Forelimb muscle (tissue), 1 donor: ENCODE results near the gene PRPSAP2. TPM values are rescaled to one million over a fixed set of nuclear protein-coding genes. Genes with fewer than 3 reads are reported as not detected.

Experiments
- DNase-seq: peaks from one replicate; pipeline ENCODE4 v3.0.0-alpha.2; 2013; ENCODE audit warnings: low read depth
- polyA plus RNA-seq: library from polyadenylated mRNA; unstranded; fragments of 120-200 nt; gene quantifications from one replicate; pipeline ENCODE4 v1.2.1, GENCODE V29; 2013; ENCODE audit not compliant: insufficient read length

The PRPSAP2 gene
- polyA plus RNA-seq, 1 donor: 23.9 TPM

GRCh38 chr17:18961634-18962493 lies 103.9 kb downstream of the PRPSAP2 start:
- no peak for DNase-seq

GRCh38 chr17:18962494-18962815 lies 104.5 kb downstream of the PRPSAP2 start:
- no peak for DNase-seq

GRCh38 chr17:18963126-18964017 lies 105.4 kb downstream of the PRPSAP2 start:
- DNase-seq: no peak

- no peak for DNase-seq
Measured at GRCh38 chr17:18964018-18964351, 106.1 kb downstream of the PRPSAP2 start.

DNA sequence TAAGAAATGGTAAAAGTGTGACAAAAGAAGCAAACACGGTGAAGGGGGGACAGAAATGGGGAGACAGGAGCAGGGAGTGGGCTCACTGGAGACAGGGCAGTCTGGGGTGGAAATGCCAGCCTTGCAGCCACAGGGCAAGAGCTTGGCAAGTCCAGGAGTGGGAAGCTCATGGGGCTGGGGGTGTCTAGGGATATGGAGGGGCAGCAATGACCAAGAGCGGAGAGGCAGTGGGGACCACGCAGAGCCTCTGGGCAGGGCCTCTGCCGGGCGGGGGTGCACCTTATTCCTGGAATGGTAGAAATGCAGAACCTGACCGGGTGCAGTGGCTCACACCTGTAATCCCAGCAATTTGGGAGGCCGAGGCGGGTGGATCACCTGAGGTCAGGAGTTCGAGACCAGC lies 106.6 kb downstream of the PRPSAP2 start:
- no peak for DNase-seq

DNA sequence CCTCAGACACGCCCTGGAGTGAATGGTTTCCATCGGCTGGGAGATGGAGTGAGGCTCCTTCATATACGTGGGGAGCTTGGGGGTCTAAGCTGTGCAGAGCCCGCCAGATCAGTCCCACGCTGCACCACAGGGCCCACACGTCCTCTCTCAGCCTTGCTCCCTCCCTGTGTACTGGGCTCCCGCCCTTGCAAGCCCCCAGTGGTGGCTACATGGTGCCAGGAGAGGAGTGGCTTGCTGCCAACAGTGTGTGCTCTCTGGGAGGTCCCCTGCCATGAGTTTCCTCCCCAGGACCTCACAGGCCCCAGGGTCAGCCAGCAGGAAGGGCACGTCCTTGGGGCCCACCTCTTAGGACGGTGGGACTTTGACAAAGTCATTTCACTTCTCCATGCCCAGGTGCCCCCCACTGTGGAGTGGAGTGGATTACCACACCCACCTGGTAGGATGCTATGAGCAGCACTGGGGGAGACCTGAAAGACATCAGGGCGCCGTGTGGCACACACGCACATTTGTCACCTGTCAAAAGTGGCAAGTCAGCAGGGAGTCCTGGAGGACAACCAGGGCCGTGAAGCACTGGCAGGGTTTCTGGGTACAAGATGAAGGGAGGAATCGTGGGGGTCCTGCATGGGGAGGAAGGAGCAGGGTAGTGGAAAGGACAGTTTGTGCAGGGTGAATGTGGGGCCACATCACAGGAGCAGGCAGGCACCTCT lies 107.8 kb downstream of the PRPSAP2 start:
- no peak for DNase-seq

GRCh38 chr17:18966831-18967624 lies 109.1 kb downstream of the PRPSAP2 start:
- DNase-seq: no peak

DNA sequence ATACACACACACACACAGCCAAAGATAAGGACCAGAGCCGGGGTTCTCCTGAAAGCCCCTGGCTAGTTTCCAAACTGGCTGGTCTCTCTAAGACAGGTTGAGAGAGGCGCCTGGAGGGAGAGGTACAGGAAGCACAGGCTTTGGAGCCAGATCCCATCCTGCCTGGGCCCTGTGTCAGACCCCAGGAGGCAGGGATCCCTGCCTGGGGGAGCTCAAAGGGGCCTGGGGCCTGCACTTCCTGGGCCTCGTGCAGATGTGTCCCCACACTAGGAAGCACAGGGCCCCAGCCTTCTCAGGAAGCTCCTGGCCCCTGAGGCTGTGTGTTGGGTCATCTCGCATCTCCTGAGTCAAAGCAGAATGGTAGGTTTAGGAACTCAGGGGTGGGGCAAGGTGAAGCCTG lies 110.0 kb downstream of the PRPSAP2 start:
- no peak for DNase-seq

- no peak for DNase-seq
Measured at GRCh38 chr17:18968345-18968744, 110.4 kb downstream of the PRPSAP2 start.

- no peak for DNase-seq
Measured at GRCh38 chr17:18968945-18969887, 111.3 kb downstream of the PRPSAP2 start.

DNA sequence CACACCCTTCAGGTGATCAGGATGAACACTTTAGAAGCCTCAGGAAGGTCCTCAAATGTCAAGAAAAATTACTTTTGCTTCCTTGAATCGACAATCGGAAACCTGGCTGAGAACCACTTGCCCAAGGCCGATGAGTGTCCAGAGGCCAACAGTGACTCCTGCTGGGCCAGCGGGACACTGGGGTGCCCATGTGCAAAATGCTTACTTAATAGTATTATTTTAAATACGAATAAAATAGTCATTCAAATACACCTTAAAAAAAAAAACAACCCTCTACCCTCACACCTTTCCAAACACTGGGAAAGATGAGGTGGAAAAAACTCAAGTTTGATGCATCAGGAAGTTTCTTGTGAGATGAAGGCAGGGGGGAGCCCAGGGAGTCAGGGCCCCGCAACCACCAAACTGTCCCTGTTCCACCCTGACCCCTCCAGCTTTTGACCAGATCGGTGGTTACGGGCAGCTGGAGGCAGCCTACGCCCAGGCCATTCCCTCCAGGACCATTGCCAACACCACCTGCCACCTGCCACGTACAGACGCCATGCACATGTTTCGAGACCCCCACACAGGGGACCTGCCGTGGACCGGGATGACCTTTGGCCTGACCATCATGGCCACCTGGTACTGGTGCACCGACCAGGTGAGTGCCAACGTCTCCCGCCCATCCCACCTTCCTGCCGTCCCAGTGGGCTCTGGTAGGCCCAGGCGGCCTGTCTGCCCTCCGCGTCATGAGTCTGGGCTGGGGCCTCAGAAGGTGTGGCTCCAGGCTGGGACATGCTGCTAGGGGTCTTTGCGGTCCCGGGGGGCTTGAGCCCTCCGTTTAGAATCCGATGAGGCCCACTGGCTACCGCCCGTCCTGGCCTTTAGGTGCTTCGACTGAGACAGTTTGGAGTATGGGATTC lies 112.9 kb downstream of the PRPSAP2 start:
- no peak for DNase-seq

GRCh38 chr17:18971801-18972200 lies 113.9 kb downstream of the PRPSAP2 start:
- DNase-seq: no peak

DNA sequence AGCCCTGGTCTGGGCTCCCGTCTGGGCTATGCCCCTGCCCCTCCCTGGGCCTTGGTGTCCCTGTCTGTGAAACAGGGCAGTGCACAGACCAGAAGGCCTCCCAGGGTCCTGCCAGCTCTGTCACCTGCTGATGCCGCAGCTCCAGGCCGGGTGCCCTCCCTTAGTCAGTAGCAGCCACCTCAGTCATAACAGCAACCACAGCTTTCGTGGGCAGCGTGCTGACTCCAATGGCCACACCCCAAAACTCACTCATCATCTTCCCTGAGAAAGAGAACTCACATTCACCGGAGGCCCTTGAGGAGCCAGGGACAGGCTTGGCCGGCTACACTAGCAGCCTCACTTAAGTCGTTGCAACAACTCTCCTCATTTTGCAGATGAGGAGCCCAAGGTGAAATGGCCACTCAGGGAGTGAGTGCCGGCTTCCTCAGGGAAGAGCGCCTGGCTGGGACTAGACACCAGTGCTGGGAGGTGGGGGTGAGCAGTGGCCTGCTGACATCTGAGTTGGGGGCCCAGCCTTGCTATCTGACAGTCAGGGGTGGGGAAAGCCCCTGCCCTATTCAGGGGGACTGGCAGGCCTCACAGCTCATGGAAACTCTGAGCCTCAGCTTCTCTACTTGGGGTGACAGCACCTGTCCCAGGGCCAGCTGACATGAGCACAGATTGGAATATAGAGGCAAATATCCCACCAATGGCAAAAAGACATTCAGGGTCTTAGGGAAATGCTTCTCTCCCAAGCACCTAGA lies 116.6 kb downstream of the PRPSAP2 start:
- no peak for DNase-seq

DNA sequence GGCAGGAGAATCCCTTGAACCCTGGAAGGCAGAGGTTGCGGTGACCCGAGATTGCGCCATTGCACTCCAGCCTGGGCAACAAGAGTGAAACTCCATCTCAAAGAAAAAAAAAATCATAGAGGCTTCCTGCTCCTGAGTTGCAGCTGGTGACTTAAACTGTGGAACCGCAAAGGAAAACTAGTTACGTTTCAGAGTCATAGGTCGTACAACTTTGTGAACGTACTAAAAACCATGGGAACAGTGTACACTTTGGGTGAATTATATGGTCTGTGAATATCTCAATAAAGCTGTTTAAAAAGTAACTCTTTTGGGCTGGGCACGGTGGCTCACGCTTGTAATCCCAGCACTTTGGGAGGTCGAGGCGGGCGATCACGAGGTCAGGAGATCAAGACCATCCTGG lies 117.7 kb downstream of the PRPSAP2 start:
- DNase-seq: no peak

DNA sequence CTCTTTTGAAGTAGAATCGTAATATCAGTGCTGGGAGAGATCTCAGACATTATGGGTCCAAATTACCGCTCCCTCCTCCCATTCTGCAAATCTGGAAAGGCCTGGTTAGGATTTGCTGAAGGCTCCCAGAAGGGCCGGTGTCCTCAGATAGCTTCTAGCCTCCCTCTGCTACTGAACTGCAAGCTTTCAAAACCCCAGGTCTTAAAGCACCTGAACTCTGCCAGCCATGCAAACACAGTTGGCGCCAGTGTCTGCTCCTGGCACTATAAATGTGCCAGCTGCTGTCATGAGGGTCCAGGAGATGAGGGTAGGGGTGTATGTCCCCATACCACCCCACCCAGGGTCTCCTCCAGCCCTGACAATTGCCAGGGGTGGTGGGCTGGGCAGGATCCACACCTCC lies 118.3 kb downstream of the PRPSAP2 start:
- no peak for DNase-seq

DNA sequence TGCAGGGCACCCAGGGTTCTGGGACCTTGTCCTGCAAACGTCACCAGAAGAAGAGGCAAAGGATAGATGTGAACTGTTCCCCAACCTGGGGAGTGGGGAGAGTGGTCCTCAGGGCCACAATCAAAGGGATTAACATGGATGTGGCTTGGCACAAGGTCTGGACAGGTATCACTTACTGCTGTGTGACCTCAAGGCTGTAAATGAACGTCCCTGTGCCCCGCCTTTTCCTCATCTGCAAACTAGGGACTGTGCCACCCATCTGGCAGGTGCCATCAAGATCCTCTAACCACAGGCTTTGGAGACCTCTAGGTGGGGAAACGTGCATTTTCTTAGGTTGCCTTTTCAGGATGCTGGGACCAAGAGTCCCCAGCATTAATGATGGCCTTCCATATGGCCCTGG lies 119.1 kb downstream of the PRPSAP2 start:
- DNase-seq: no peak

DNA sequence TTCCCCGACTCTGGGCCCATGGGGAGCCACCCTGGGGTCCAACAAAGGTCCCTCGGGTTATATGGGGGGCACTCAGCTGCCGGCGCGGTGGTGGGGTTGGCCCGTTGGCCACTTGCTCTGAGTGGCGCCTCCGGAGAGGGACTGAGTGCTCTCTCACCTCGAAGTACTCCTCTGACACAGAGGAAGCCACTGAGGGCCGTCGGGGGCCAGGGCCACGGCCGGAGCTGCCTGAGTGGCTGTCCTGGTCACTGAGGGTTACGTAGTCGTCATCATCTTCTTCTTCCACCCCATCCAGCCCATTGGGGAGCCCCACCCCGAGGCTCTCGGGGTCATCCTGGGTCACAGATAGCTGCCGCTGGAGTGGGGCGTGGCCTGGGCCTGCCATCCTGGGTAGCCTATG lies 119.7 kb downstream of the PRPSAP2 start:
- DNase-seq: no peak

DNA sequence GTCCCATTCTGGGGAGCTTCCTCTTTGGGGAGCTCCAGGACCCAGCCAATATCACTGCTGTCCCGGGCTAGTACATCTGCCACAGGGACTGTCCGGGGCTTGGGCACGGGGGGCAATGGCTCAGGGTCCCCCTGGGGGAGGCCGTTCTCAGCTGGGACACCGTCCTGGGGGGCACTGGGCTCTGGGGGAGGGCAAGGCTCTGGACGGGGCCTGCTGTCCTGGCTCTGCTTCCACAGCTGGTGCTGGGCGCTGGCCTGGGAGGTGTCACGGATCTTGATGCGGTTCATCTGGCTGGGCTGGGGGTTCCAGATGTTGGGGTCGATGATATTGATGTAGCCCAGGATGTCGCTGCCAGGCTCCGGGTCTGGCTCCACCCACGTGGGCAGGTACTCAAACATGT lies 120.1 kb downstream of the PRPSAP2 start:
- DNase-seq: no peak

DNA sequence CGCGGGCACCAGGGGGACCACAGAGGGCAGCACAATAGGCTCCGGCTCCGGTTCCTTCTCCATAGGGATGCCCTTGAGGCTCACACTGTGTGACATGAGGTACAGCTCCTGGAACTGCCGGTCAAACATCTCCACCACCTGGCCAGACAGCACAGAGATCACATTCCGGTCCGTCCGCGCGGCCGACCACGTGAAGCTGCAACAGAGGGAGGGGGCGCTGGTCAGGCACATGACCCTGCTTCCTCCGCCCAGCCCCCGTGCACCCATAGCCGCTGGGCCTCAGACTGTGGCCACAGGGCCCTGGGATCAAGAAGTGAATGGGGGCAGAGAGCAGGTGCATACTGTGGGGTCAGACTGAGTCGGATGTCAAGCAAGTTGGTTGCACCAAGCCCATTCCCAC lies 120.7 kb downstream of the PRPSAP2 start:
- DNase-seq: no peak
